LNCaP clone FGC (cell line): ENCODE data around the gene DYNLT2.
A peak's percentile ranks its signal among the peaks of the same experiment; 100 is the strongest.

ENCODE experiments used
- DNase-seq: peaks from one replicate; pipeline ENCODE4 v3.0.0-alpha.2; 2011; ENCODE audit warnings: low read depth
- H3K4me3 ChIP-seq: 2 replicates; pipeline ENCODE4 v1.5.1; 2011; ENCODE audit warnings: mild to moderate bottlenecking, low read depth, low read length, control low read depth
- CTCF ChIP-seq: IDR thresholded peaks from 2 replicates; pipeline ENCODE4 v1.5.1; 2012; ENCODE audit warnings: mild to moderate bottlenecking; ENCODE audit not compliant: control insufficient read depth, insufficient read depth; ENCODE audit errors: extremely low read depth

The DYNLT2 gene

GRCh38 chr6:169794317-169795055, 43.1 kb upstream of the DYNLT2 start:
- no peak for DNase-seq
- H3K4me3 ChIP-seq, result no peak overlapping the region
- no peak for TF ChIP-seq CTCF

- no peak overlapping the region for H3K4me3 ChIP-seq
- DNase-seq, result no peak
- TF ChIP-seq CTCF, result no peak
Observed at GRCh38 chr6:169793408-169793807, 42.0 kb upstream of the DYNLT2 start.

- no peak overlapping the region for H3K4me3 ChIP-seq
- TF ChIP-seq CTCF, result no peak
- DNase-seq, result no peak
Observed at GRCh38 chr6:169792306-169793015, 41.1 kb upstream of the DYNLT2 start.

GRCh38 chr6:169791721-169792131, 40.4 kb upstream of the DYNLT2 start:
- DNase-seq, result no peak
- no peak for TF ChIP-seq CTCF
- H3K4me3 ChIP-seq, result no peak overlapping the region

- H3K4me3 ChIP-seq, result peak overlapping the region; percentile 49
- DNase-seq, result peak; percentile 54
- TF ChIP-seq CTCF, result peak; percentile 95
Observed at GRCh38 chr6:169789944-169790927, 38.9 kb upstream of the DYNLT2 start.

- no peak for TF ChIP-seq CTCF
- H3K4me3 ChIP-seq, result peak overlapping the region; percentile 49
- no peak for DNase-seq
Observed at GRCh38 chr6:169789146-169789943, 38.0 kb upstream of the DYNLT2 start.
